Left kidney (tissue), 1 donor: Measurements from ENCODE around the gene PLN. TPM values are rescaled to one million over a fixed set of nuclear protein-coding genes. Genes with fewer than 3 reads are reported as not detected.

ENCODE experiments used
- polyA plus RNA-seq: library from polyadenylated mRNA; unstranded; fragments of 120-200 nt; gene quantifications from one replicate; pipeline ENCODE4 v1.2.1, GENCODE V29; 2013; ENCODE audit not compliant: insufficient read length

The PLN gene
- polyA plus RNA-seq, 1 donor, result 4.8 TPM

Other genes starting within 250 kb of the PLN start
- gene CEP85L, start 103.3 kb downstream of the PLN start, polyA plus RNA-seq, result 8.9 TPM